HCT116 (cell line): Measurements from ENCODE around the gene CAMK1D.

Source experiments
- CTCF ChIP-seq, 3 experiments: fragments of 200-600 bp in 1 of 3; sonication (generic) in 1 of 3; IDR thresholded peaks in 2 of 3; conservative IDR thresholded peaks in 1 of 3; 2 replicates each; pipeline ENCODE4 v1.5.1; 2012 to 2017; ENCODE audit warnings: low read depth in 2 of 3, low read length in 2 of 3, antibody characterized with exemption in 1 of 3, borderline replicate concordance in 1 of 3, control low read depth in 1 of 3, mild to moderate bottlenecking in 1 of 3, mixed read lengths in 1 of 3, mixed run types in 1 of 3, moderate library complexity in 1 of 3; ENCODE audit not compliant: insufficient read depth in 1 of 3
- EZH2 ChIP-seq: fragments of 200-600 bp; sonication (generic); IDR thresholded peaks from 2 replicates; pipeline ENCODE4 v1.6.1; 2017; ENCODE audit warnings: antibody characterized with exemption, mixed run types

GRCh38 chr10:12547301-12547771 is 198.0 kb downstream of the CAMK1D start:
- TF ChIP-seq EZH2, result no peak
- TF ChIP-seq CTCF (IDR thresholded peaks at IDR 0.05 in 2 of 3, conservative IDR thresholded peaks at IDR 0.05 in 1 of 3; ENCODE audit: borderline replicate concordance in 1 of 3, insufficient read depth in 1 of 3, low read depth in 2 of 3, low read length in 2 of 3), result no peak
